Vagina (tissue), 2 donors: ENCODE data around the gene RBM23. TPM values are rescaled to one million over a fixed set of nuclear protein-coding genes. Genes with fewer than 3 reads are reported as not detected.
A peak's percentile ranks its signal among the peaks of the same experiment; 100 is the strongest.

Experiments
- DNase-seq, 2 donors: peaks; one replicate each; pipeline ENCODE4 v3.0.0-alpha.2; 2017; ENCODE audit errors: extremely low spot score in 2 of 2
- H3K27ac ChIP-seq: fragments of 200-600 bp; sonication (generic); one replicate; pipeline ENCODE4 v1.5.1; 2019
- H3K27me3 ChIP-seq: fragments of 200-600 bp; sonication (generic); one replicate; pipeline ENCODE4 v1.5.1; 2019
- H3K36me3 ChIP-seq, 2 donors: fragments of 200-600 bp; sonication (generic); one replicate each; pipeline ENCODE4 v1.5.1; 2017 to 2019
- H3K4me1 ChIP-seq: fragments of 200-600 bp; sonication (generic); one replicate; pipeline ENCODE4 v1.5.1; 2019
- H3K4me3 ChIP-seq, 2 donors: fragments of 200-600 bp; sonication (generic); 1 replicate in 1 of 2; 2 replicates in 1 of 2; pipeline ENCODE4 v1.5.1; 2016 to 2019
- H3K9me3 ChIP-seq: fragments of 200-600 bp; sonication (generic); one replicate; pipeline ENCODE4 v1.5.1; 2019
- CTCF ChIP-seq, 3 experiments: fragments of 450-650 bp in 2 of 3; fragments of 200-600 bp in 1 of 3; sonication (generic) in 1 of 3; IDR thresholded peaks; one replicate each; pipeline ENCODE4 v1.5.1; 2017 to 2019; ENCODE audit warnings: antibody characterized with exemption in 3 of 3, mild to moderate bottlenecking in 2 of 3, moderate library complexity in 2 of 3
- POLR2A ChIP-seq, 2 donors: fragments of 450-650 bp; IDR thresholded peaks; one replicate each; pipeline ENCODE4 v1.6.1; 2017; ENCODE audit warnings: antibody characterized with exemption in 2 of 2, mild to moderate bottlenecking in 2 of 2, moderate library complexity in 2 of 2
- POLR2AphosphoS5 ChIP-seq, 2 donors: sonication (generic); formaldehyde crosslinking; IDR thresholded peaks; one replicate each; pipeline ENCODE4 v1.9.0; 2017; ENCODE audit warnings: antibody characterized with exemption in 2 of 2, mild to moderate bottlenecking in 2 of 2, low read depth in 1 of 2; ENCODE audit not compliant: insufficient read depth in 1 of 2
- intact Hi-C: fragments of 100-400 bp; cut with DNase I; formaldehyde crosslinking; loops from one replicate; pipeline ENCODE4 v1.15.1; 2023
- total RNA-seq: library from RNA; depleted of rRNA; stranded (reverse); fragments of >200 nt; gene quantifications from one replicate; pipeline ENCODE4 v1.2.3, GENCODE V29; 2016

RBM23 gene
- total RNA-seq, 1 donor from 2014 or later: 68.5 TPM

GRCh38 chr14:22887260-22887989 is 31.5 kb downstream of the RBM23 start:
- Histone ChIP-seq H3K36me3 (no peaks in the 10 kb centered on the region), H3K27ac (peak overlapping the region; percentile 53), H3K27me3 (no peaks in the 10 kb centered on the region), H3K9me3 (no peaks in the 10 kb centered on the region), H3K4me1 (peaks cover 24% of the 10 kb centered on the region), H3K4me3 (peak overlapping the region; percentile 50 to 65)
- no peak for DNase-seq
- TF ChIP-seq POLR2A (IDR thresholded peaks at IDR 0.05) (no peak), POLR2AphosphoS5 (IDR thresholded peaks at IDR 0.05; ENCODE audit: insufficient read depth in 1 of 2, low read depth in 1 of 2) (peak; percentile 7 to 13)
- intact Hi-C loops: no loop called here

GRCh38 chr14:22886500-22887259 is 32.3 kb downstream of the RBM23 start:
- Histone ChIP-seq H3K9me3 (no peaks in the 10 kb centered on the region), H3K27me3 (no peaks in the 10 kb centered on the region), H3K36me3 (no peaks in the 10 kb centered on the region), H3K4me3 (peak overlapping the region; percentile 50 to 65), H3K4me1 (peaks cover 24% of the 10 kb centered on the region), H3K27ac (peak overlapping the region; percentile 53)
- intact Hi-C loops: no loop called here
- TF ChIP-seq CTCF (IDR thresholded peaks at IDR 0.05) (no peak), POLR2AphosphoS5 (IDR thresholded peaks at IDR 0.05; ENCODE audit: insufficient read depth in 1 of 2, low read depth in 1 of 2) (peak in 1 of 2 donors; percentile 75)
- no peak for DNase-seq

- TF ChIP-seq POLR2AphosphoS5 (IDR thresholded peaks at IDR 0.05; ENCODE audit: insufficient read depth in 1 of 2, low read depth in 1 of 2) (no peak), CTCF (IDR thresholded peaks at IDR 0.05) (no peak), POLR2A (IDR thresholded peaks at IDR 0.05) (no peak)
- no peaks in the 10 kb centered on the region for H3K9me3 ChIP-seq
- H3K27ac ChIP-seq: no peak overlapping the region
- H3K4me3 ChIP-seq: peak overlapping the region; percentile 50 to 65
- no peaks in the 10 kb centered on the region for H3K36me3 ChIP-seq
- H3K4me1 ChIP-seq: peaks cover 24% of the 10 kb centered on the region
- no peaks in the 10 kb centered on the region for H3K27me3 ChIP-seq
- intact Hi-C loops: no loop called here
- DNase-seq: no peak
These were observed 33.0 kb downstream of the RBM23 start for GRCh38 chr14:22885975-22886374.

- no peak overlapping the region for H3K4me3 ChIP-seq
- H3K4me1 ChIP-seq: peaks cover 24% of the 10 kb centered on the region
- no peak for TF ChIP-seq POLR2A (IDR thresholded peaks at IDR 0.05)
- no peak for TF ChIP-seq CTCF (IDR thresholded peaks at IDR 0.05)
- no peak for TF ChIP-seq POLR2AphosphoS5 (IDR thresholded peaks at IDR 0.05; ENCODE audit: insufficient read depth in 1 of 2, low read depth in 1 of 2)
- no peaks in the 10 kb centered on the region for H3K27me3 ChIP-seq
- H3K27ac ChIP-seq: no peak overlapping the region
- intact Hi-C loops: no loop called here
- DNase-seq: no peak
- H3K36me3 ChIP-seq: no peaks in the 10 kb centered on the region
- no peaks in the 10 kb centered on the region for H3K9me3 ChIP-seq
These were observed 34.0 kb downstream of the RBM23 start for GRCh38 chr14:22884738-22885523.

- Histone ChIP-seq H3K4me1 (peaks cover 24% of the 10 kb centered on the region), H3K9me3 (no peaks in the 10 kb centered on the region), H3K27me3 (no peaks in the 10 kb centered on the region), H3K36me3 (no peaks in the 10 kb centered on the region), H3K4me3 (no peak overlapping the region), H3K27ac (no peak overlapping the region)
- intact Hi-C loops: no loop called here
- DNase-seq: no peak
- TF ChIP-seq POLR2A (IDR thresholded peaks at IDR 0.05) (no peak), CTCF (IDR thresholded peaks at IDR 0.05) (no peak)
These were observed 34.7 kb downstream of the RBM23 start for GRCh38 chr14:22884076-22884737.
